Measurements from ENCODE around the gene BCAS3.

DNA sequence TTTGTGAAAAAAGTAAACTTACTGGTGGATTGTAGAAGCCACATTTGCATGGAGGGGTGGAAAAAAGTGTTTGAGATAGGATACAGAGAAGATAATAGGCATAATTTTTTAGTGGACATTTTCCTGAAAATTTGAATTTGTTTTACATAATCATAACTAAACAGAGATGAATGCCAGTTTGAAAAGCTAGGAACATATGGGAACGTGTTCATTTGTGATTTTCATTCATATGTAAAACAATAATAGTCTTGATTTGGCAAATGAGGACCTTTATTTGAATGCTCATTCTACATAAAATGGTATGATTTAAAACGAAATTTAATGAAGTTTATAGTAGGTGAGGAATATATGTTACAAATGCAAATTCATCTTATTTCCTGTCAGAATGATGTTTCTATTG is 263.9 kb downstream of the BCAS3 start:
- TF ChIP-seq EZH2 (IDR thresholded peaks at IDR 0.05; ENCODE audit: insufficient read depth, poor library complexity, severe bottlenecking) (no peak), EZH2phosphoT487 (IDR thresholded peaks at IDR 0.05; ENCODE audit: insufficient read depth, low read depth) (no peak)
